Activated CD4-positive, CD25-positive, alpha-beta regulatory T cell treated with anti-CD3 and anti-CD28 coated beads, Interleukin-2, amount 50 U/mL, for 16 hours (primary cell): ENCODE data around the gene SYNJ2.
"Not testable (repeated sequence)": the region's sequence is repeated elsewhere in the genome, so short reads cannot be mapped to it uniquely, and the experiment has no call there.

Experiments used
- DNase-seq: peaks from one replicate; pipeline ENCODE4 v3.0.0-alpha.2; 2020; ENCODE audit warnings: low read depth, low spot score

SYNJ2 gene, protein sequence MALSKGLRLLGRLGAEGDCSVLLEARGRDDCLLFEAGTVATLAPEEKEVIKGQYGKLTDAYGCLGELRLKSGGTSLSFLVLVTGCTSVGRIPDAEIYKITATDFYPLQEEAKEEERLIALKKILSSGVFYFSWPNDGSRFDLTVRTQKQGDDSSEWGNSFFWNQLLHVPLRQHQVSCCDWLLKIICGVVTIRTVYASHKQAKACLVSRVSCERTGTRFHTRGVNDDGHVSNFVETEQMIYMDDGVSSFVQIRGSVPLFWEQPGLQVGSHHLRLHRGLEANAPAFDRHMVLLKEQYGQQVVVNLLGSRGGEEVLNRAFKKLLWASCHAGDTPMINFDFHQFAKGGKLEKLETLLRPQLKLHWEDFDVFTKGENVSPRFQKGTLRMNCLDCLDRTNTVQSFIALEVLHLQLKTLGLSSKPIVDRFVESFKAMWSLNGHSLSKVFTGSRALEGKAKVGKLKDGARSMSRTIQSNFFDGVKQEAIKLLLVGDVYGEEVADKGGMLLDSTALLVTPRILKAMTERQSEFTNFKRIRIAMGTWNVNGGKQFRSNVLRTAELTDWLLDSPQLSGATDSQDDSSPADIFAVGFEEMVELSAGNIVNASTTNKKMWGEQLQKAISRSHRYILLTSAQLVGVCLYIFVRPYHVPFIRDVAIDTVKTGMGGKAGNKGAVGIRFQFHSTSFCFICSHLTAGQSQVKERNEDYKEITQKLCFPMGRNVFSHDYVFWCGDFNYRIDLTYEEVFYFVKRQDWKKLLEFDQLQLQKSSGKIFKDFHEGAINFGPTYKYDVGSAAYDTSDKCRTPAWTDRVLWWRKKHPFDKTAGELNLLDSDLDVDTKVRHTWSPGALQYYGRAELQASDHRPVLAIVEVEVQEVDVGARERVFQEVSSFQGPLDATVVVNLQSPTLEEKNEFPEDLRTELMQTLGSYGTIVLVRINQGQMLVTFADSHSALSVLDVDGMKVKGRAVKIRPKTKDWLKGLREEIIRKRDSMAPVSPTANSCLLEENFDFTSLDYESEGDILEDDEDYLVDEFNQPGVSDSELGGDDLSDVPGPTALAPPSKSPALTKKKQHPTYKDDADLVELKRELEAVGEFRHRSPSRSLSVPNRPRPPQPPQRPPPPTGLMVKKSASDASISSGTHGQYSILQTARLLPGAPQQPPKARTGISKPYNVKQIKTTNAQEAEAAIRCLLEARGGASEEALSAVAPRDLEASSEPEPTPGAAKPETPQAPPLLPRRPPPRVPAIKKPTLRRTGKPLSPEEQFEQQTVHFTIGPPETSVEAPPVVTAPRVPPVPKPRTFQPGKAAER (N-terminal part only)

DNA sequence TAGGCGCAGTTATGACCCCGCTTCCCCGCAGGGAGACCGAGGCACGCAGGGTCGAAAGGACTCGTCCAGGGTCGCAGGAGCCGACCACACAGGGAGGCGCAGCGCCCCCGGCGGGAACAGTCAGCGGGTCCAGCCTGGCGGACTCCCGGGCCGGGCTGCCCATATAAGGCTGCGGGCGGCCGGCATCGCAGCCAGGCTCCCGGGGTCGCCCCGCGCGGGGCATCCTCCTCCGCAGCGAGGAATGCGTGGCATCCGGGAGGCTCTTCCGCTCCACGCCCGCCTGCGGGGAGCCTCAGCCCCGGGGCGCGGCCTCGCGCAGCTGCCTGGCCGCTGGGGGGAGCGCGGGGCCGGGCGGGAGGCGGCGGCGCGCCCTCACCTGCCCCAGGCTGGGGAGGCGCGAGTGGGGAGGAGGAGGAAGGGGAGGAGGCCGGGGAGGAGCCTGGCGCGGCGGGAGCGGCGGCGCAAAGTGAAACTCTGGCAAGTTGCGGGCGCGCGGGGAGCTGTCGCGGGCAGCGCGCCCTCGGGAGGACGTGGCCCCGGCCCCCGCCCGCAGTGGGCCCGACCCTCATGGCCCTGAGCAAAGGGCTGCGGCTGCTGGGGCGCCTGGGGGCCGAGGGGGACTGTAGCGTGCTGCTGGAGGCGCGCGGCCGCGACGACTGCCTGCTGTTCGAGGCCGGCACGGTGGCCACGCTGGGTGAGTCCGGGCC, at the start of gene SYNJ2:
TSS of gene SYNJ2 (plus strand) at position 469 of the 707 bp plus-strand sequence. CDS start at position 568, 99 bp downstream.
- DNase-seq = peak; percentile 58

DNA sequence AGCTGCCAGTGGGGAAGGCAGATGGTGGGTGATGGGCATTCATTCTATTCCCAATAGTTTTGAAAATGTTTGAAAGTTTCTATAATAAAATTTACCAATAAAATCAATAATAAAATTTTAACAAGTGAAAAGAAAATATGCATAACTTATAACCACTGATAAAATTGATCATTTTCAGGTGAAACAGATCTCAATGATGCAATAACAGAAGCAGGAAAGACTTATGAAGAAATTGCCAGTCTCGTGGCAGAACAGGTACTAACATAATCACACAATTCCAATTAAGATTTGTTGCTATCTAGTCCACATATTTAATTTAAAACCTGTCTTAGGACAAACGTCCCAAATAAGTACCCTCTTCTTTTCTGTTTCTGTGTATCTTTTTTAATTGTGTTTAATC, 45.9 kb upstream of the SYNJ2 start:
- DNase-seq = no peak

DNA sequence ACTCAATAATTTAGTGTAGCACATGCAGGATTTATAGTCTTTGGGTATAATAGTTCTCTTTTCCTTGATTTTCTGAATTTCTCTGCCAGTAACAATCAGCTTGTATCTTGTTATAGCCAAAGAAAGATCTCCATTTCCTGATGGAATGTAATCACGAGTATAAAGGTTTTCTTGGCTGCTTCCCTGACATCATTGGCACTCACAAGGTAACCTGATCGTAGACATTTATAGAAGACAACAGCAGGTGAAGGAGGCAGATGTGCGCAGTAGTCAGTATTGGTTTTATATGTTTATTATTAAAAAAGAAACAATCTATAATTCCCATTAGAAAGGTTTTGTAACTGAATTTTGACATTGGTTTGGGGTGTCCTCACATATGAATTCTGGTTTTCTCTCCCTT, 44.3 kb upstream of the SYNJ2 start:
- no peak for DNase-seq

DNA sequence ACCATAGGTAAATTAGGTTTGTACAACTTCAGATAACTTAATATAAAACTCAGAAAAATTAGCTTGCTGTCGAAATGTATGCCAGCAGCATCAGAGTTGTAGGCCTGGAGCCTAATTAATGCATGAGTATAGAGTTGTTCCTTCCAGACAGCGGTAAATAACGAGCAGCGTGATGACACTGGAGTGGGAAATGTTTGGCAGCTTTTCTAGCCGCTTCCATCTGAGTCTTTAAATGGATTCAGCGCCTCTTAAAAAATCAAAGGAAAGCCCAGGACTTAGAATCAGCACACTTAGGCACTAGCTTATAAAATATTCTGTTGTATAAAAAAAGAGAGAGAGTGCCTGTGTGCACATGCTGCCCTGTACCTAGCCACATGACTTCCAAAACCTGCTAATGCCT, 43.7 kb upstream of the SYNJ2 start:
- DNase-seq = no peak

DNA sequence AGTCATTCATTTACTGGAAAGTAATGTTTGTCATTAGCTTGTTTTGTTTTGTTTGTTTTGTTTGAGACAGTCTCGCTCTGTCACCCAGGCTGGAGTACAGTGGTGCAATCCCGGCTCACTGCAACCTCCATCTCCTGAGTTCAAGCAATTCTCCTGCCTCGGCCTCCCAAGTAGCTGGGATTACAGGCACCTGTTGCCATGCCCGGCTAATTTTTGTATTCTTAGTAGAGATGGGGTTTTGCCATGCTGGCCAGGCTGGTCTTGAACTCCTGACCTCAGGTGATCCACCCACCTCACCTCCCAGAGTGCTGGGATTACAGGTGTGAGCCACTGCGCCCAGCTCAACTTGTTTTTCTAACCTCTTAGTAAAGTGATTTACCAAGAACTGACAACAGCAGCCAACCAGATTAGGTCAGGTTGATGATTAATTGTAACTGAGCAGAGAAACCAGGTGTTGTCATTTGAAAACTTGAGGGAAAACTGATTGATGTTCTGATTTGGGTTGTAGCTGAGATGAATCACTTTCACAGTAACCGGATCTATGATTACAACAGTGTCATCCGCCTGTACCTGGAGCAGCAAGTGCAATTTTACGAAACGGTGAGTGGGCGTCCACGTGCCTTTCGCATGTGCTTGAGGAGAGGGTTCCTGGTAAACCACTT, 41.2 kb upstream of the SYNJ2 start:
- peak; percentile 23 for DNase-seq

DNA sequence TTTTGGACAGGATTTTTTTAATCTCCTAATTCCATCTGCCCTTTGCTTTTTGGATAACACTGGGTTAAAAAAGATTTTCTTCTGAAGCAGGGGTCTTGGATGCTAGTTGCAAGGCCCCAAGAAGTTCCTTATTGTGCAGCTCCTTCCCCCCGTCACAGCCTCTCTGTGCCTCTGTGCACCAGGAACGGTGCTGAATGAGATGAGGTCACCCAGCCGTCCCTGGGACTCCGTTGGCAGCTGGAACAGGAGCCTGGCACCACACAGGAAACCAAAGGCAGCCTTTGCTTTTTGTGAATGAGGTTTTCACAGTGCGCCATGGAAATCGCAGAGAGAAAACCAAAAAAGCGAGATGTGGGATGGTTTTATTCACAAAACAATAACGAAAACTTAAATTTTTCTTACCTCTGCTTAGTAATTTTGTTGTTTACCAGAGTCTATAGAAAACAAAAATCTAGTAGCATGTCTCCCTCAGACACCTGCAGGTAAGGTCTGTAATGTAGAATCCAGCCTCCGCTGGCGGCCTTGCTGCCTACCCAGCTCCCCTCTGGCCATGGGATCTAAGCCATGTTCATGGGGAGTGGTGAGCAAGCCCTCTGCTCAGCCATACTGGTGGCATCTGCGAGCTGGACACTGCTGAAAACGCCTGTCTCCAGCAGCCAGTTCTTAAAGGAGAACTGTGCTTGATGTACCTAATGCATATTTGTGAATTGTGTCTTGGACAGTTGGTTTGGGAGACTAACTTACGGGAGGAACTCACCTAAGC, 40.4 kb upstream of the SYNJ2 start:
- no peak for DNase-seq

DNA sequence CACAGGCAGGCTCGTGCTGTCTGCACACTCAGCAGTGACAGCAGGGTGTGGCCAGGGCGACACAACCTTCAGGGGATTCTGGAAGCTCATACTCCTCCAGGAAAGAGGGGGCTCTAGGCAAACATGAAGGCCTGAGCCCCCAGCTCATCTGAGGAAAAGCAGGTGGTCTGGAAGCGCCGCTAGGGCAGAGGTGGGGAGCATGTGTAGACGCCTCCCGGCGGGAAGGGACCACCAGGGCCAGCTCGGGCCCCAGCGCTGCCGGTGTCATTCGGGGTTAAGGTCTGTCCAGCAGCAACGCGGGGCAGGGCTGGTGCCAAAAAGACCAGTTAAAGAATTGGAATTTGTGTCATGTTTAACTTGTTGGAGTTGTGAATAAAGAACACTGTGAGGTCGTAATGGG, 39.3 kb upstream of the SYNJ2 start:
- DNase-seq = no peak

DNA sequence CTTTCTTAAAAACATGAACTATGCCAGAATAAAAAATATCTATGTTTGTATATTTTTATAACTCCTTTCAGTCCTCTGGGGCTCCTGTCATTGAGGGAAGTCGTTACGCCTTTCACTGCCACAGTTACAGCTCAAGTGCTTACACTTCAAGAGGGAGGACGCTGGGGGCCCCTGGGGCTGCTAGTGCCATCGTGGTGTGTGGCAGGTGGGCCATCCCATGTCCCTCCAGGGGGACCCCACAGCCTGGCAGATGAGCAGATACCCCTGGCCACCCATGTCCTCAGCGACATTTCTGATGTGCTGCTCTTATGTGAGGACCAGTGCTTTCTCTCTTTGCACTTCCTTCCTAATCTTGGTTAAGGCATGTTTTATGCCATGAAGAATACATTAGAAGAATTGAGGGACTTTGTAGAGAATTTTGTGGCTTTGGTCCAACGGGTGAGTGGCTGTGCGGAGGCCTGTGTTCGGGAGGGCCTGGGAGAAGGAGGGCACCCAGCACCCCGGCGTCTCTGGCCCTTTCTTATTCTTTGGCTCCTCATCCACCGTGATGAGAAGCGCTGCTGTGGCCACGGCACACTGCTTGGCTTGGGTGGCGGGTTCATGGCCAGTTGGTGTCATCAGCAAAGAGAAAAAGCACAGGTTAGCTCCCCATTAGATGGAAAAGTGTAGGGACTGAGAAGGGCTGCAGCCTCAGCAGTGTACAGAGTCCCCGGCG, 38.3 kb upstream of the SYNJ2 start:
- no peak for DNase-seq

DNA sequence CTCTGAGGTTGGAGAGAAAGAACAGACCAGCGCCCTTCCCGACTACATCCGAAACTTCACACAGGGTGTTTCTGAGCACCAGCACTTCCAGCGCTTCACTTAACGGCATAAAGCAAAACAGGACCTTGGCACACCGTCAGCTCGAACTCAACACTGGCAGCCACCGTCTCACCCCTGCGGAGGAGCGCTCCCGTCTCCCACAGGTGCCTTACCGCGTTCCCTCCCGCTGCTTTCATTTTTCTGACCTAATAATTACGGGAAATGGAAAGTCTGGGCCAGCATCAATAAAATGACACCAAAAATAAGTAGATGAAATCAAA, 37.7 kb upstream of the SYNJ2 start:
- DNase-seq = no peak

DNA sequence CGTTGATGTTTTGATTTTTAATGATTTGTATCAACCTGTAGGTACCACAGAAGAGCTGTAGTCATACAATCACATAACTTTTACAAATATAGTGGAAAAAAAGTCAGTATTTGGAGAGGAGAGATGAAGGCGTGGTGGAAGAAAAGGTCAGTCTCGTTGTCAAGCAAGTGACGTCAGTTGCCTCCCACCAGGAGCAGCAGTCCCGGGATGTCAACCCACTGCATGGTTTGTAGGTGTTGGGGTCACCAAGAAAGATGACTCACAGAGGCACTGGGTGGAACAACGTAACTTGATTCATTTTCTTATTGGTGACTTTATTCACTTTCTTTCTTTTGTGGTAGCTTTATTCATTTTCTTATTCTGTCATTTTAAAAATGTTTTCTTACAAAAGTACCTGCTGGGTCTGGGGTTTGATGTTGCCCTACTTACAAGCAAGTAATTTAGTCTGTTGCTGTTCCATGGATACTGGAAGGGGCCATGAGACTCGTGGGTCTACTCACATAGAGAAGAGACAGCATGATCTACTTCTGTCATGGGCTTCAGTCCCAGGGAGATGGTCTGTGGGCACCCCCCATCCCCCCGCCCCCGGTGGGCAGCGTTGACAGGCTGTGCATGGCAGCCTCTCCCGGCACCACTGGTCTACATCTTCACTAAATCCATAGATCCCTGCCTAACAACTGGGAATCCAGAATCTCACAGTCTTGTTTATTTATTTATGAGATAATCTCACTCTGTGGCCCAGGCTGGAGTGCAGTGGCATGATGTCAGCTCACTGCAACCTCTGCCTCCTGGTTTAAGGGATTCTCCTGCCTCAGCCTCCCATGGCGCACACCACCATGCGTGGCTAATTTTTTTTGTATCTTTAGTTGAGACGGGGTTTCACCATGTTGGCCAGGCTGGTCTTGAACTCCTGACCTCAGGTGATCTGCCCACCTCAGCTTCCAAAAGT, 36.4 kb upstream of the SYNJ2 start:
- no peak for DNase-seq

DNA sequence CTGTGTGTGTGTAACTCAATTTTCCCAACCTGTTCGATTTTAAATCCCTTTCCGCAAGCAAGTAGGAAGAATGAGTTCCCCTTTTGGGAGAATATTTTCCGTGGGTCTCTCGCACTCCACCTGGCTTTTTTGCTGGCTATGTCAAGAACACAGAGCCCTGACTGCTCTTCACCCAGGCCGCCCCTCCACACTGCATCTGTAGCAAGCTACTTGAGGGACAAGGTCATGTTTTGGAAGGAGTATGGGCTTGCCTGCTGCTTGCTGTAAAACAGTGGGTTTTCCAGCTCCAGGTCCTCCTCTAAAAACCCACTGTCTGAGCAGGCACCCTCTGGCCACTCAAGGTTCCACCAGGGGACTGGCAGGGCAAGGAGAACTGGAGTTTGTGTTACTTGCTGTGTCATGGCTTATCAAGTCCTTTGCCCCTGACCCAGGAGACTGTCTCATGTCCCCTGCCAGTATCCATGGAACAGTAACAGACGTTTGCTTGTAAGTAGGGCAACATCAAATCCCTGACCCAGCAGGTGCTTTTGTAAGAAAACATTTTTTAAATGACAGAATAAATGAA, 35.5 kb upstream of the SYNJ2 start:
- no peak for DNase-seq

DNA sequence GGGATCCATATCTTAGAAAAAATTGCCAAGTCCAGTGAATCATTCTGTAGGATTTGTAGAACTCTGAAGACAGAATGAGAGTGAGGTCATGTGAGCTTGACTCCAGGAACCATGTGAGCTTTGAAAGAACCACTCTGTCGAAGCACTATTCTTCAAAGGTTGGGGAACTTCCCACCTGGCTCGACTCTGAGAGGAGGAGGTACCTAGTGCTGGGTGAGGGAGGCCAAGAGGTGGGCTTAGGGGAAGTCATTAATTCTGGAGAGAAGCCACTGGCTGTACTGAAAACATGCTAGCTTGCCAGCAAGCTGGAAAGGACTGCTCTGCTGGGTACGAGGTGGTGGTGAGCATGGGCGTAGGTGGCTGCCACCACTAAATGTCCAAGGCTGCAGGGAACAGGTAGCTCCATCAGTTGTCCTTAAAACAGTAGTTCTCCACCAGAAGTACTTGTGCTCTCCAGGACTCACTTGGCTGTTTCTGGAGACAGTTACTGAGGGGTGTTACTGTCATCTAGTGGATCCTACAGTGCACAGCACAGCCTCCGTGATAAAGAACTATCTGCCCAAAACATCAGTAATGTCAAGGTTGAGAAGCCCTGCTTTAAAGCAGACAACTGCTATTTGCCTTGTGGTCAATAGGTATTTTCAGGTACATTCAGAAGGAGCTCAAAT, 34.7 kb upstream of the SYNJ2 start:
- DNase-seq = no peak

DNA sequence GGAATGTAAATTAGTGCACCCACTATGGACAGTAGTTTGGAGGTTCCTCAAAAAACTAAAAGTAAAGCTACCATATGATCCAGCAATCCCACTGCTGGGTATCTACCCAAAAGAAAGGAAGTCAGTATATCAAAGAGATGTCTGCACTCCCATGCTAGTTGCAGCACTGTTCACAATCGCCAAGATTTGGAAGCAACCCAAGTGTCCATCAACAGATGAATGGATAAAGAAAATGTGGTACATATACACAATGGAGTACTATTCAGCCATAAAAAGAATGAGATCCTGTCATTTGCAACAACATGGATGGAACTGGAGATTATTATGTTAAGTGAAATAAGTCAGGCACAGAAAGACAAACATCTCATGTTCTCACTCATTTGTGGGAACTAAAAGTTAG, 30.8 kb upstream of the SYNJ2 start:
- not testable (repeated sequence) for DNase-seq

DNA sequence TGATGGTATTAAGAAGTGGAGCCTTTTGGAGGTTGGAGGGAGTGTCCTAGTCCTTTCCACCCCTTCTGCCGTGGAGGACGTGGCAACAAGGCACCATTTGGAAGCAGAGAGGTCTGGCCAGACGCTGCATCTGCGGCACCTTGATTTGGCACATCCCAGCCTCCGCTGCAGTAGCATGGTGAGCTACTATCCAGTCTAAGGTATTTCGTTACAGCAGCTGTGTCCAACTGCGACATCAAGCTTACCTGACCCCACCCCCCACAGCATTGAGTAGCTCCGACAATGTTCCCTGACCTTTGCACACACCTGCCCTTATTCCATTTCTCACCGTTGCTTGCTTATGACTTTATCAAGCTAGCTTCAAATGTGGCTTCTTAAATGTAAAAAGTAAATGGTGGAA, 29.8 kb upstream of the SYNJ2 start:
- DNase-seq = no peak

DNA sequence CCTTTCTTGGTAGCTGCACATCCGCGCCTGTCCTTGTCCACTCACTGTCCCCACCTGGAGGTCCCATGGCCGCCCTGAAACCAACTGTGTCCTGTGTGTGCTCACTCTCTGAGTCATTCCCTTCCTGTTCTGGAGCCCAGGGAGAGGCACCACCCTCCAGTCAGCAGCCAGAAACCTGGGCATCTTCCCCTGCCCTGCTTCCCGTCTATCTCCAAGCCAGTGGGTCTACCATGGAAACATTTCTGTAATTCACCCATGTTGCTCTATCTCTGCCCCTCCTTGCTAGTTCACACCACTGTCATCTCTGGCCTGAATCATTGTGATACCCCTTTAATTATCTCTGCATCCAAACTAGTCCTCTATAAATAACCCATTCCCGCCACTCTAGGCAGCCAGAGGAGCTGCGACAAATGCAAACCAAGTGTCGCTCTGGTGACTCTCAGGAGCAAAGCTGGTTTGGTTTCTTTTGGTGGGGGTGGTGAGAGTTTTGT, 28.8 kb upstream of the SYNJ2 start:
- DNase-seq = no peak

DNA sequence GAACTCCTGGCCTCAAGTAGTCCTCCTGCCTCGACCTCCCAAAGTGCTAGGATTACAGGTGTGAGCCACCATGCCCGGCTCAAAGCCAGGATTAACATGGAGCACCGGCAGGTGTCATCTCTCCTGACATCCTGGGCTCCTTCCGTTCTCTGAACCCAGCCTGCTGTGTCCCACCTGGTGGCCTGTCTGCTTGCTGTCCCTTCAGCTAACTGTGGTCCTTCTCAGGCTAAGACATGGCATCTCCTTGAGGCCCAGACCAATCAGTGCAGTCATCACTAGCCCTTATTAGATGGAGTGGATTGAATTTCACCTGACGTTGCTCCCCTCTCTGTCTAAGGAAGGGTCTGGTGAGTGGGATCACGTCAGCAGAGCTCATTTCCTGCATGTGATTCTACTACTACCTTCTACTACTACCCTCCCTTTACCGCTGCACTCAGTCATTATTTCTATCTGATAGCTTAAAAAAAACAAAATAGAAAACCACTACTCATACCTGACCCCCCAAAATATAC, 28.0 kb upstream of the SYNJ2 start:
- DNase-seq = no peak
